GM04504 (cell line): ENCODE measurements around the gene UBAP1.
"Not testable (repeated sequence)": the region's sequence is repeated elsewhere in the genome, so short reads cannot be mapped to it uniquely, and the experiment has no call there.

Experiments
- DNase-seq: peaks from one replicate; pipeline ENCODE4 v3.0.0-alpha.2; 2012; ENCODE audit warnings: low read depth

Gene UBAP1

DNA sequence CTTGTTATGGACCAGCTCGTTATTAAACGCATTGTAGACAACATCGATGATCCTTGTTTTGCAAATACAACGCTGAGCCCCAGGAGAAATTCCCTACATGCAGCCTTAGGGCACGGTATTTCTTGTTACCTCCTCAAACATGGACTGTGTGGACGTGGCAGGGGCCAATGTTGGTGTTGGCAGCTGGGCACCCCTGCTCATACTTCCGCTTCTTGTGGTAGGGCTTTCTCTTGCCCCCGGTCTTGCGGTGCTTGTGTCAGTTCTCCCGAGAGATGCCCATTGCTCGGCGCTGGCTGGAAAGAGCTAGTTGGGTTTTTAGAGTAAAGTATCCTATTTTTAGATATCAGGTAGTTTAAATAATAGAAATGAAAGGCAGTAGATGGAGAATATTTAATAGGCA lies 45.5 kb downstream of the UBAP1 start:
- DNase-seq = no peak

DNA sequence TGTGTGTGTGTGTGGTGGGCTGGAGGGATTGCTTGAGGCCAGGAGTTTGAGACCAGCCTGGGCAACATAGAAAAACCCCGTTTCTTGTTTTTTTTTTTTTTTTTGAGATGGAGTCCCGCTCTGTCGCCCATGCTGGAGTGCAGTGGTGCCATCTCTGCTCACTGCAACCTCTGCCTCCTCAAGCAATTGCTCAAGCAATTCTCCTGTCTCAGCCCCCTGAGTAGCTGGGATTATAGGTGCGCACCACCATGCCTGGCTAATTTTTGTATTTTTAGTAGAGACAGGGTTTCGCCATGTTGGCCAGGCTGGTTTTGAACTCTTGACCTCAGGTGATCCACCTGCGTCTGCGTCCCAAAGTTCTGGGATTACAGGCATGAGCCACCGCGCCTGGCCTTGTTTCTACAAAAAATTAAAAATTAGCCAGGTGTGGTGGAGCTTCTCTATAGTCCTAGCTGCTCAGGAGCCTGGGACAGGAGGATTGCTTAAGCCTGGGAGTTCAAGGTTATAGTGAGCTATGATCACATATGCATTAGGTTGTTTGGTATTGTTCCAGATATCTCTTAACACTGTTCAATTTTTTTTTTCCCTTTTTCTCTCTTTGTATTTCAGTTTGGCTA lies 47.4 kb downstream of the UBAP1 start:
- not testable (repeated sequence) for DNase-seq

DNA sequence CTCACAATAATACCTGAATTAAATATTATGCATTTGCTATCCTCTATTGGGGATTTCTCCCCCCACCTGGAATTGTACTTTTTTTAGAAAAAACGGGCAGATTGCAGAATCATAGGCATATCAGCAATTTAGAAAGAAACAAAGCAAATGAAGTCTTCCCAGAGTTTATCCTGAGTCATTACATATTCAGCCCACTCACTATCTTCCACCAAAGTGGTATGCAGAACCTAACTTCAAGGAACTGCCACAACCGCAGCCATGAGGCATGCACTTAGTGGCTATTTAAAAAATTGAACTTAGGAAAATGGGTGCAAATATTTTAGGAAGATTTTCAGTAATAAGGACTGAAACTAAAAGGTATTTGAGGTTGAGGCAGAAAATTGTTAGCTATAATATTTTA lies 48.6 kb downstream of the UBAP1 start:
- no peak for DNase-seq

DNA sequence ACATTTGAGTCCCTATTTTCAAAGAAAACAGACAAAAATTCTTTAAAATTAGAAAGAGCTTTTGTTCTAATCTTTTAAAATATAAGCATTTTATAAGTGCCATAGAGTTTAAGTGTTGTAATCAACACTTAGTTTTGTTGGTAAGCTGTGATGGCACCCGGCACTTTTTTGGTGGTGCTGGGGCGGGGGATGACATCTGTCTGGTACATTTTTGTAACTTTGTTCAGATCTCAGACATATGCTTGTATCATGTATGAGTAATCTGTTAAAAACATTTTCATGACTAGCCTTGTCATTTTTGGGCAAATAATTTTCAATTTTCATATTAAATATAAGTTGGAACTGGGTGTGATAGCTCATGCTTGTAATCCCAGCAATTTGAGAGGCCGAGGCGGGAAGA lies 51.7 kb downstream of the UBAP1 start:
- DNase-seq = no peak

DNA sequence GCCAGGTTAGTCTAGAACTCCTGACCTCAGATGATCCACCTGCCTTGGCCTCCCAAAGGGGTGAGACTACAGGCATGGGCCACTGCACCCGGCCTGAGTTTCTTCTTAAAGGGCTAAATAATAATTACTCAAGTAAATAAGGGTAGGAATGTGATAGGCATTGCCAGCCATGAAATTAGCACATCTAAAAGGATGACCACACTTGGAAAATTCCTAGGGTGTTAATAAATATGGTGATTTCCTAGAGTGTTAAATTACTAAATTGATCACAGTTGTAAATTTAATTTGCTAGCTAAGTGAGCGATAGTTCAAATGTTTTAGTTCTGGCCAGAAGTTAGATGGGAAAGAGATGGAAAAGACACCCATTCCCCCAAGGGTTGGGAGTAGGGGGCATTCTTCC lies 53.4 kb downstream of the UBAP1 start:
- DNase-seq = no peak

DNA sequence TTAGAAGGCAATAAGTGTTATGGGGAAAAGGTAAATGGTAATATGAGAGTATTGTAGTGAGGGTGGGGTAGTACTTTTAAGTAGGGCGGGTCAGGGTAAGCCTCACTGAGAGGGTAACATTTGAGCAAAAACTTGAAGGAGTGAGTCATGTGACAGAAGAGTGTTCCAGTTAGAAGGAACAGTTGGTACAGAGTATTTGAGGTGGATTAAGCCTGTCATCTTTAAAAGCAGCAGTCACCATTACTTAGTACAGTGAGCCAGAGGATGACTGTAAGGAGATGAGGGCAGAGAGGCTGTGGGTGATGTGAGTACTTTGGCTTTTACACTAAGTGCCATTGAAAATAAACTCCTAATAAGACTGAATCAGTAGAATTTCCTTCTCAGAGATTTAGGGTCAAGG lies 54.8 kb downstream of the UBAP1 start:
- DNase-seq = no peak

DNA sequence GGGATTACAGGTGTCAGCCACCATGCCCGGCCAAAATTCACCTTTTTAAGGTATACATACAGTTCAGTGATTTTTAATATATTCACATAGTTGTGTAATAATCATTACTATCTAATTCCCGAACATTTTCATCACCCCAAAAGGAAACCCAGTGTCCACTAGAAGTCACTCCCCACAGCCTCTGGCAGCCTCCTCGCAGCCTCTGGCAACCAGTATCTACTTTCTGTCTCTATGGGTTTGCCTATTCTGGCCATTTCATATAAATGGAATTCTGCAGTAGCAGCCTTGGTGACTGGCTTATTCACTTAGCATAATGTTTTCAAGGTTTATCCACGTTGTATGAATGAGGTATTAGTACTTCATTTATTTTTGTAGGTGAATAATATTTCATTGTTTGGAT lies 59.0 kb downstream of the UBAP1 start:
- DNase-seq = no peak

DNA sequence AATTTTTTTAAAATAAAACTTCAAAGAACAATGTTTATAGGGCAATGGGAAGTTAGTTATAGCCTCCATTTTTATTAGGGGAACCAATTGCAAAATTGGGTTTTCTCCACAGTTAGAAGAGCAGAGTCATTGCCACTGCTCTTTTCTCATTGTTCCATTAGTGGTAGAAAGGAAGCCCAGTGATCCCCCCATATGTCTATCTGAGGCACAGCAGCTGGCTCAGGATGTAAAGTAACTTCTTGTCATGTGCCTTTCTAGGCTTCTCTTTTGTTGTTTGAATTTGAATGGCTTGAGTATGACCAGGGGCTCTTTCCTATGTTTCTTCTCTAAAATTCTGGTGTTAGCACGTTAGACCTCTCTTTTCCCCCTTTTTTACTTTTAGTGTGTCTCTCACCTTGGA lies 61.2 kb downstream of the UBAP1 start:
- no peak for DNase-seq

DNA sequence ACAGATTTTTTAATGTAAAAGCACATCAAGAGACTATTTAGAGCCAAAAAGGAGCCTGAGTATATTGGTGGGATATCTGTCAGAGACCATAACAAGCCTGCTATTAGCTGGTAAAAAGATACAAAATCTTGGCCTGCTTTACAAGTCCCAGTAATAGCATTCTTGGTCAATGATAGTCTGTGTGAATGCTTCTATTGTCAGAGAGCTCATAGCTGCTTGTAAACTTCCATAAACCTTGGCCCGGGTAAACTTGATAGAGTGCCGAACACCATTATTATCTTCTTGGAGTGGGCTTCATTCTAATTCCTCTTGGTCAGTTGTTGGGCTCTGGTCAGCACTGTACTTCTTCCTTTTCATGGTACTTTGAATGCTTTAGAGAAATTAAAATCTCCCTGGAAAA lies 64.0 kb downstream of the UBAP1 start:
- DNase-seq = no peak

DNA sequence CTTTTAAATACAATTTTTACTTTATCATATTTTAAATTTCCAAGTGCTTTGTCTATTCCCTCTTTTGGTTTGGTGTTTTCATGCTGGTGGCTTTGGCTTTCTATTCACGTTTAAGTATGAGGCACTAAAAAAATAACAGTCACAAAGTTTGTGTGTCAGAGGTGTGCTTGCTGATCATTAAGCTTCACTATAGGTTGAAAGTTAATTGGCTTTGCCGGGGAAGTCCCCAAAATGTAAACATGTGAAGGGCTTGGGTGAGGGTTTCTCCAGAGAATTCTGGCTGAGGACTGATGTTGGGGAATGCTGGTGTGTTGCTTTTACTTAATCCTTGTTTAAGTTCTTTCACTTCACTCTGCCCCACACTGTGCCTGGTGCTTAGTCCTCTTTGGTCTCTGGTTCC lies 66.4 kb downstream of the UBAP1 start:
- DNase-seq = not testable (repeated sequence)

DNA sequence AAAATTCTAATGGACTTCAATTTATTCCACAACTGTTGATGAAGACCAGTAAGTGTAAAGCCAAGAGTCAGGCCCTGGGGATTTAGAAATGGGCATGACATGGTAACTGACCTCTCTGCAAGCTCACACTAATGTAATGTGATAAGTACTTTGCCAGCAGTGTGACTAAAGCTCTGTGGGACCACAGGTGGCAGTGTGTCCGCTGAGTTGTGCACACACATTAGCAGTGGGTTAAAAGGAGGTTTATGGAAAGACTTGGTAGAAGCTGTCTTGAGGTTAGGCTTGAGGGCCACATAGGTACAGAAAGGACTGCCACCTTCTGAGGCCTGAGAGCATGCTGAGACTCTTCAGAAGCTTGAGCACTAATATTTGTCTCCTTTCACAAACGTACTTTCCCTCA lies 67.6 kb downstream of the UBAP1 start:
- DNase-seq = no peak

DNA sequence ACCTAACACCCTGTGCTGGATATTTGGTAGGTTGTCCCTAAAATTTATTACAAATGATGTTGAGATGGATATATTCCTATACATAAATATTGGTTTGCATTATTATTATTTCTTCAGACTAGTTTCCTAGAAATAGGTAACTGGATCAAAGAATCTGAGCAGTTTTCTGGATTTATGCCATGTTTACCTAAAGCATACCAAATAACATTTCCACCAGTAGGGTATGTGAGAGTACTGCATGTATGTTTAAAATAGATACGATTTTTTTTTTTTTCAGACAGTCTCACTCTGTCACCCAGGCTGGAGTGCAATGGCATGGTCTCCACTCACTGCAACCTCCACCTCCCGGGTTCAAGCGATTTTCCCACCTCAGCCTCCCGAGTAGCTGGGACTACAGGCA lies 68.9 kb downstream of the UBAP1 start:
- not testable (repeated sequence) for DNase-seq

DNA sequence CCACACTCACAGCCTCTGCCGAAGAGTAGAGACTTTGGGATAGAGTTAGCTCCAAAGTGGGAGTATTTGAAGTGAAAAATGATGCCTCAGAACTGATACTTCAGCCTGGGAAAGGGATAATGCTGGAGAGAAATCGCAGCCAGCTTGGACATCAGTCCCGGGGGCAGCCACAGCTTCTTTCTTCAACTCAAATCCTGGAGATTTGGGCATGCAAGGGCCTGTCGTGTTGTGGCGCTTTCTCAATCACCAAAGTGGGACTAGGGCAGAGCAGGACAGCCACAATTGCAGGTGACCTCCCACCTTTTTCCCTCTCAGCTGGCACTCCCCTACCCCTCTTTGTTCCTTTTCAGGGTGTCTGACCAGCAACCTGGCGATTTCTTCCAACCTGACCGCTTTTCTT lies 70.4 kb downstream of the UBAP1 start:
- no peak for DNase-seq

DNA sequence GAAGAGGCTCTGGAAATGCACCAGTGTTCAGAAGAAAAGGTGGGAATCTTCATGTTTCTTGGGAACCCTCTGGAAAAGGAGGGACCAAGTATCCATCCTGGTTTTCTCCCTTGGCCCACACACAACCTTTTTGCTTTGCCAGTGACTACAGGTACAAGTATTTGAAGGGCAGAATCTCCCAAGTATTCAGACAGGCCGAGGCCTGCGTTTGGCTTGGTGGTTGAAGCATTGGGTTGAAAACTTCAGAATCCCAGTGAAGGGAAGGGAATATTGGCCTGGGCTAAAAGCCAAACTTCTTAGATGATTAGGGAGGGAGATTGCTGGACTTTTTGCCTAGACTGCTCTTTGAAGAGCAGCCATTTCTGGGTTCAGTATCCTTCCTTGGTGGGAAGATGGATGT lies 71.9 kb downstream of the UBAP1 start:
- no peak for DNase-seq

DNA sequence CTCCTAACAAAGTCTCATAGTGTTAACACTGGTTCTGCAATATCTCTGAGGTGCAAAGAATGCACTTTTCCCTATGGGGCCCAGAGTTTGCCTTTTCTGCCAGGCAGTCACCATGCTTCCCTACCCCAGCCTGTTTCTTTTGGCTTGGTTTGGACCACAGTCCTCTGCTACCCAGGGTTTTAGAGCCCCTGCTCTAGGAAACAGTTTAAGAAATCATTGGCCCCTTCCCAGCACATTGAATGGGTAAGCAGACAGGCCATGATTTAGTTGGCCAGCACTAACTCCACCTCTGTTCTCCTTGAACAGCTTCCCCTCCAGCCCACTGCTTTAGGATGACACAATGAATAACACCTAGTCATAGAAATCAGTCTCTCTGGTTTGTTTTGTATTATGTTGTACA lies 73.2 kb downstream of the UBAP1 start:
- DNase-seq = no peak

DNA sequence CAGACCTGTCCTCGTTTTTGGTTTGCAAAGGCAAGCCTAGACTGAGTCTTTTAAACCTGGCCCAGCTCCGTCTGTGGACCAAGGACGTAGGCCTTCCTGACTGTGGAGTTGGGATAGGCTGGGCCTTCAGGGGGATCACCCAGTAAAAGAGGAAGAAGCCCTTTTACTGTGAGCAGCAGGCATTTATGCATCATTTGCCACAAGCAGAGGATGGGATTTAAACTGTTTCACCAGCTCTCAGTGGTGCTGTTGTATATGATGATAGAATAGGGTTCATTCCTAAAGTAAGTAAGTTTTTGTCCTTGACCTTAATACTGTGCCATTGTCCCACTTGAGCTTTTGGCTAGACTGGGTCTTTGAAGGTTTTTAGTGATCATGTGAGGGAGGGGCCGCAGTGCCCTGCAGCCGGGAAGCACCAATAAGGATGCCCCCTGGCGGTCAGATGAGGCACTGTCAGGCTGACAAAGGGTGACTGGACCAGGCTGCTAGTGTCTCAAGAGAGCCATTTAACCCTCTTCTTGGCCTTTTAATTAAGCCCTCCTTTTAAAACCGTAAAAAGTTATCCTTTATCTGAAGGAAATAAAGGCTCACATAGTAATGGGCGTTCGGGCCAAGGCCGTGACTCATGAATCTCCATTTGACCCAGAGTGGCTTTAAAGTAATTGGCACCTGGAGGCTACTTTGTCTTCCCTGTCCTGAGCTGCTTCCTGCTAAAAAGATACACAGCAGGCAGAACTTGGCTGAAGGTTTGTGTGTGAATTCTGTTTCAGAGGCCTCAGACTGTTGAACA lies 74.0 kb downstream of the UBAP1 start:
- peak; percentile 20 for DNase-seq

DNA sequence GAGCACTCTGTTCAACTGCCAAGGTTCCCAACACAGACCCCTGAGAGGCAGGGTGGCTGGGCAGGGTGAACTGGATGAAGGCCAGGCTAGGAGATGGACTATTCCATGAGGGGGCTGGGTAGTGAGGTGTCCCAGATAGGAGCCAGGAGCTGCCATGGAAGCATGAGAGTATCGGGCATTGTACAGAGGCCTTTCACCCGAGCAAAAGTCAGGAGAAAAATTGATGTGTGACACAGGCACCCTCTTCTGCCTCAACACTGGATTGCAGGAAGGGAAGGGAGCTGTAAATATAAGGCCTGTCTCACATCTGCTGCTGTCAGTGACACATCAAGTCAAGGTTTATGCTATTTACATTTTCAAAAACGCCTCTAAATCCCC lies 74.6 kb downstream of the UBAP1 start:
- DNase-seq = peak; percentile 19

DNA sequence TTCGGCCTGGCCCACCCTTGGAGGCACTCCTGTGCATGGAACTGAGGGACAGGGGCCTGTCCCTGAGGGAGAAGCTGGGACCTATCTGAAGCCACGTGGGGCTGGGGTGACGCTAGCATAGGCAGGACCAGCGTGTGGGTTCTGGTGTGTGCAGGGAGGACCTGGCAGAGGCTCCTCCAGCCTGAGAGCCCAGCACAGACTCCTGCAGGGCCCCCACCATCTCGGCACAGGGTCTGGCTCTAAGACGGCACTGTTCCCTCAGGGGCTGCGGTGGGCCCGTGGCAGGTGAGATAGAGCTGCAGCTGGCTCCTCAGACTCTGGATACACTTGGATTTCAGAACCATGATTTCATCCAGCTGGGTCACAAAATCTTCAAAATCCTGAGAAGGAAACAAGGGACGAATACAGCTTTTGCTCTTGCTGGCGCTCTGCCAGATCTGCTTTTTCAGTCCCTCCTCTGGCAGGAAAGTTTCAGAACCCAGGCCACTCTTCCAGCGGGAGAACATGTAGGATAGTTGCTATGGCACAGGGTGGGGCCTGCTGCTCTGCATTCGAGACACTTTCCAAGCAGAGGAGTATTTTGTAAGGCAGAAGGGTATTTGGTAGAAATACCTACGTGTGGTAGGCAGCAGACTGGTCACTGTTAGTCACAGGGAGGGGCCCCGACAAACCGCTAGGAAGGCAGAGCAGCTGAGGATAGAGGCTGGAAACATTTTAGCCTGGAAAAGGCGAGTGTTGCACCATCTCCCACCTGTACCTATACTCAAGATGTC lies 75.5 kb downstream of the UBAP1 start:
- peak; percentile 64 for DNase-seq

DNA sequence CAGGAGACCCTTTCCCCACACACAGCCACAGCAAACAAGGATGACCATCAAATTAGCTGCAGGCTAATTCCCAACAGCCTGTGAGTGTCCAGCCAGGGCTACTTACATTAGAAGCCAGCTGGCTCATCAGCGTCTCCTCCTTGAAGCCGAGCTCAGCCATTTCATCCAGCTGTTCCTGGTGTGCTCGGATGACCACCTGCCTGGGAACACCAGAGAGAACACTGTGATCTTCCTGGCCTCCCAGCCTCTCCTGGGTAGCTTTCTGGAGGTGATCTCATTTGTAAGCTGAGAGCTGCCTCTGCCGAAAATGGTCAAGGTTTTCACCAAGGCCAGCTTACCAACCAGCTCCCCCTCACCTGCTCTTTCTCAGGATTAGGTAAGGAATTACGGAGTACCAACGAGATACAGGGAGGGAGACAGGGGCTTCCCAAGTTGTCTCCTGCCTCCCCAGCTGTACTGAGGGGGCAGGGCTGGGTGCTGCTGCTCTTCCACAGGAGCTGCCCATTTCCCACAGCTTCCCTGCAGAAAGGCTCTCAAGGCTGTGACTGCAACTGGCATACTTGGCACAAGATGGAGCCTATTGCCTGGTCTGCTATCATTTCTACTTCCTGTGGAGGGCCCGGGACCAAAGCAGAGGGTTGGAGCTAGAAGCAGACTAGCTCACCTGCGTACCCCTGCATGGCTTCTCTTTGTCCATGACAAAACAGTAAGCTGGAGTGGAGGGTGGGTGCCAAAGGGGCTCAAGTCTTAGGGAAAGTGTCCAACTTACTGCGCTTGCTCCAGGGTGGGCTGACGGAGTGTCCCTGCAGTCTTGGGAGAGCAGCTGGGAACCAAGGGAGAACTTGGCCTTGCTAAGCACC lies 76.4 kb downstream of the UBAP1 start:
- no peak for DNase-seq

DNA sequence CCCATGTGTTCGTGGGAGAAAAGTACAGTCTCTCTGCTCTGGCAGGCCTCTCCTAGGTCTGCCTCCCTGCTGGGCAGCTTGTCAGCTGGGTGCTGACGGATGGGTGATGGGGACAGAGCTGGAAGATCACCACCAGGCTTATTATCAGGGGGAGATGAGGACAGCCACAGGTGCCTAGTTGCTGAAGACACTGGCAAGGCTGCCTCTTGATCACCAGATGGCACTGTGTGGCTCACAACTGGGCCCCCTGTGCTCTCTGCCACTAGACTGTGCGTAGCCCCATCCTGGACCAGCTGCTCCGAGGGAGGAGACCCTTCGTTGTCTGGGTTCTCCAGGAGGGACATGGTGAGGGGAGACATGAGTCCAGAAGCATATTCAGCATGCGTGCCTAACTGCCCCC lies 77.3 kb downstream of the UBAP1 start:
- no peak for DNase-seq

DNA sequence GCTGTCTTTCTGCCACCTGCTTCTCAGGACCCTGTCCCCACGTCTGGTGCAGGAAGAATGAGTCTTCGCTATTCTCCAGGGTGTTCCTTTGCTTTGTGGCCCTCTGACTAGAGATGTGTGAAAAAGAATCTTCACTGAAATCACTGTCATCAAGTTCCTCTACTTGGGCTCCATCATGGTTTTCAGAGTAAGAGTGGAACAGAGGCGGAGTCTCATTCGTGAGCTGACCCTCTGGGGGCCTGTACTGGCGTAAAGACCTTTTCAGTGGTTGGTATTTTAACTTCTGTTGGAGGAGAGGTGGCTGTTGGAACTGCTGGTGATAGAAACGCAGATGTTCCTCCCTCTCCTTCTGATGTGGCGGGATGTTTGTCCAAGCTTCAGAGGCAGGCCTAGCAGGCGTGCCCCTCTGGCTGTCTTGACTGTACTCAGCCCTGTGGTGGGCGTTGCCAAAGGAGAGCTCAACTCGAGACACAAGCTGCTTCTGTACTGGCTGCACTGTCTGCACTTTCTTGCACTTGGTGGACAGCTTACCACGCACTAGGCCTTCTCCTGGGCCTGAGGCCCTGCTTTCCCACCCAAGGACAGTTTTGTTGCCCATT lies 78.2 kb downstream of the UBAP1 start:
- DNase-seq = no peak

DNA sequence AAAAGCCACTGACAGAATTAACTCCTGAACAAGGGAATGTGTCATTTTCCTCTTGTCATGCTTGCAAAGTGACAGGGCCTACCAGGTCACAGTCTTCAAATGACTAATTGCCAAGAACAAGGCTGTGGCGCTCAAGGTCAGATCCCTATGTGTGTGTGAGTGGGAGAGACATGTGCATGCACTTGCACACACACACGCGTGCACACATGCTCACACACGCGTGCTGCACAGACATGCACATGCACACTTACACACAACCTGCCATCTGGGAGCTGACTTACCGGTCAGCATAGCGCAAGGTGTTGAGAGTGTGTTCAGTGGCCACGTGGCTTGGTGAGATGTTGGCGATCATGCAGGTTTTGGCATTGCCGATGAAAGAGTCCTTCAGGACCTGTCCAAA lies 80.5 kb downstream of the UBAP1 start:
- DNase-seq = no peak
